Measurements from ENCODE around the gene PTPRT.

The PTPRT gene

GRCh38 chr20:42074944-42075343, 1114.8 kb downstream of the PTPRT start:
- TF ChIP-seq ZBTB7A (IDR thresholded peaks at IDR 0.05; ENCODE audit: low read depth) (no peak), TCF12 (IDR thresholded peaks at IDR 0.05; ENCODE audit: low read depth) (no peak)

- no peak for TF ChIP-seq CREB1 (IDR thresholded peaks at IDR 0.05; ENCODE audit: low read depth)
- no peak for TF ChIP-seq FOXM1 (IDR thresholded peaks at IDR 0.05; ENCODE audit: borderline replicate concordance, low read depth)
- no peak for TF ChIP-seq NFIC (IDR thresholded peaks at IDR 0.05)
- no peak for TF ChIP-seq USF1 (IDR thresholded peaks at IDR 0.05)
- TF ChIP-seq CEBPB (IDR thresholded peaks at IDR 0.05), result no peak
- TF ChIP-seq EGR1 (IDR thresholded peaks at IDR 0.05), result no peak
- TF ChIP-seq, protein P1, sequence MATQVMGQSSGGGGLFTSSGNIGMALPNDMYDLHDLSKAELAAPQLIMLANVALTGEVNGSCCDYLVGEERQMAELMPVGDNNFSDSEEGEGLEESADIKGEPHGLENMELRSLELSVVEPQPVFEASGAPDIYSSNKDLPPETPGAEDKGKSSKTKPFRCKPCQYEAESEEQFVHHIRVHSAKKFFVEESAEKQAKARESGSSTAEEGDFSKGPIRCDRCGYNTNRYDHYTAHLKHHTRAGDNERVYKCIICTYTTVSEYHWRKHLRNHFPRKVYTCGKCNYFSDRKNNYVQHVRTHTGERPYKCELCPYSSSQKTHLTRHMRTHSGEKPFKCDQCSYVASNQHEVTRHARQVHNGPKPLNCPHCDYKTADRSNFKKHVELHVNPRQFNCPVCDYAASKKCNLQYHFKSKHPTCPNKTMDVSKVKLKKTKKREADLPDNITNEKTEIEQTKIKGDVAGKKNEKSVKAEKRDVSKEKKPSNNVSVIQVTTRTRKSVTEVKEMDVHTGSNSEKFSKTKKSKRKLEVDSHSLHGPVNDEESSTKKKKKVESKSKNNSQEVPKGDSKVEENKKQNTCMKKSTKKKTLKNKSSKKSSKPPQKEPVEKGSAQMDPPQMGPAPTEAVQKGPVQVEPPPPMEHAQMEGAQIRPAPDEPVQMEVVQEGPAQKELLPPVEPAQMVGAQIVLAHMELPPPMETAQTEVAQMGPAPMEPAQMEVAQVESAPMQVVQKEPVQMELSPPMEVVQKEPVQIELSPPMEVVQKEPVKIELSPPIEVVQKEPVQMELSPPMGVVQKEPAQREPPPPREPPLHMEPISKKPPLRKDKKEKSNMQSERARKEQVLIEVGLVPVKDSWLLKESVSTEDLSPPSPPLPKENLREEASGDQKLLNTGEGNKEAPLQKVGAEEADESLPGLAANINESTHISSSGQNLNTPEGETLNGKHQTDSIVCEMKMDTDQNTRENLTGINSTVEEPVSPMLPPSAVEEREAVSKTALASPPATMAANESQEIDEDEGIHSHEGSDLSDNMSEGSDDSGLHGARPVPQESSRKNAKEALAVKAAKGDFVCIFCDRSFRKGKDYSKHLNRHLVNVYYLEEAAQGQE (IDR thresholded peaks at IDR 0.05; ENCODE audit: low read depth), result no peak
- no peak for TF ChIP-seq EP300 (IDR thresholded peaks at IDR 0.05; ENCODE audit: borderline replicate concordance)
- TF ChIP-seq ZBTB7A (IDR thresholded peaks at IDR 0.05; ENCODE audit: low read depth), result no peak
- TF ChIP-seq TCF12 (IDR thresholded peaks at IDR 0.05; ENCODE audit: low read depth), result no peak
- no peak for TF ChIP-seq TAF1 (IDR thresholded peaks at IDR 0.05; ENCODE audit: low read depth)
- no peak for TF ChIP-seq RAD21 (IDR thresholded peaks at IDR 0.05; ENCODE audit: low read depth)
- no peak for TF ChIP-seq TEAD4 (IDR thresholded peaks at IDR 0.05)
- TF ChIP-seq YY1 (IDR thresholded peaks at IDR 0.05; ENCODE audit: low read depth), result no peak
- TF ChIP-seq, protein P2, sequence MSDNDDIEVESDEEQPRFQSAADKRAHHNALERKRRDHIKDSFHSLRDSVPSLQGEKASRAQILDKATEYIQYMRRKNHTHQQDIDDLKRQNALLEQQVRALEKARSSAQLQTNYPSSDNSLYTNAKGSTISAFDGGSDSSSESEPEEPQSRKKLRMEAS (IDR thresholded peaks at IDR 0.05), result no peak
Measured at GRCh38 chr20:42067596-42067995, 1122.1 kb downstream of the PTPRT start.

- TF ChIP-seq NFIC (IDR thresholded peaks at IDR 0.05) (no peak), EP300 (IDR thresholded peaks at IDR 0.05; ENCODE audit: borderline replicate concordance) (no peak), YY1 (IDR thresholded peaks at IDR 0.05; ENCODE audit: low read depth) (no peak), RAD21 (IDR thresholded peaks at IDR 0.05; ENCODE audit: low read depth) (no peak), TCF12 (IDR thresholded peaks at IDR 0.05; ENCODE audit: low read depth) (no peak), USF1 (IDR thresholded peaks at IDR 0.05) (no peak), ZBTB7A (IDR thresholded peaks at IDR 0.05; ENCODE audit: low read depth) (no peak), CEBPB (IDR thresholded peaks at IDR 0.05) (no peak), TEAD4 (IDR thresholded peaks at IDR 0.05) (no peak), FOXM1 (IDR thresholded peaks at IDR 0.05; ENCODE audit: borderline replicate concordance, low read depth) (no peak), EGR1 (IDR thresholded peaks at IDR 0.05) (no peak), CREB1 (IDR thresholded peaks at IDR 0.05; ENCODE audit: low read depth) (no peak), TAF1 (IDR thresholded peaks at IDR 0.05; ENCODE audit: low read depth) (no peak)
- TF ChIP-seq, protein P2 (IDR thresholded peaks at IDR 0.05), result no peak
- TF ChIP-seq, protein P1 (IDR thresholded peaks at IDR 0.05; ENCODE audit: low read depth), result no peak
Measured at GRCh38 chr20:42067174-42067573, 1122.5 kb downstream of the PTPRT start.

- TF ChIP-seq EGR1 (IDR thresholded peaks at IDR 0.05), result no peak
- TF ChIP-seq CREB1 (IDR thresholded peaks at IDR 0.05; ENCODE audit: low read depth), result no peak
- TF ChIP-seq RAD21 (IDR thresholded peaks at IDR 0.05; ENCODE audit: low read depth), result no peak
Measured at GRCh38 chr20:42063141-42063540, 1126.6 kb downstream of the PTPRT start.

DNA sequence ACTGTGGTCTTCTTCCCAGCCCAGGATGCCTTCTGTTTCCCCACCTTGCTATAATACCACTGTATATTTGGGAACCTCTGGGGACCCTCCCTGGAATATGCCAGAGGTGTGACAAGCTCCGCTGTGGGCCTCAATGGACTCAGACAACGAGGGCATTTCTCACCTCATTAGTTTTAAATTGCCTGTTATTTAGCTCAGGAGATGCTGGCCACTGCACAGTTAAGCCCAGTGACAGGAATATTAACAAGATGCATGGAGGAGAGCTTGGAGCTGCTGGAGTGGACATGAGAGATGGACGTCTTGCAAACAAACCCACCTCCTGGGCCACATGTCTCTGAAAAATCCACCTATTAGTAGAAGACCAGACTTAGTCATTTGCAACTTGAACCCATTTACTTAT, 1136.4 kb downstream of the PTPRT start:
- TF ChIP-seq CEBPB (IDR thresholded peaks at IDR 0.05) (no peak), CREB1 (IDR thresholded peaks at IDR 0.05; ENCODE audit: low read depth) (no peak), EGR1 (IDR thresholded peaks at IDR 0.05) (no peak), ZBTB7A (IDR thresholded peaks at IDR 0.05; ENCODE audit: low read depth) (no peak), EP300 (IDR thresholded peaks at IDR 0.05; ENCODE audit: borderline replicate concordance) (no peak), USF1 (IDR thresholded peaks at IDR 0.05) (no peak), RAD21 (IDR thresholded peaks at IDR 0.05; ENCODE audit: low read depth) (no peak), YY1 (IDR thresholded peaks at IDR 0.05; ENCODE audit: low read depth) (no peak), TCF12 (IDR thresholded peaks at IDR 0.05; ENCODE audit: low read depth) (no peak), FOXM1 (IDR thresholded peaks at IDR 0.05; ENCODE audit: borderline replicate concordance, low read depth) (no peak), TEAD4 (IDR thresholded peaks at IDR 0.05) (no peak)
- TF ChIP-seq, protein P2 (IDR thresholded peaks at IDR 0.05), result no peak
- TF ChIP-seq, protein P1 (IDR thresholded peaks at IDR 0.05; ENCODE audit: low read depth), result no peak

All from Ishikawa (cell line).